Prostate gland (tissue), 2 donors: ENCODE results near the gene IGF2BP3. TPM values are rescaled to one million over a fixed set of nuclear protein-coding genes. Genes with fewer than 3 reads are reported as not detected.

Source experiments
- DNase-seq: peaks from one replicate; pipeline ENCODE4 v3.0.0-alpha.2; 2019; ENCODE audit warnings: low spot score
- H3K27ac ChIP-seq, 2 donors: fragments of 200-600 bp; sonication (generic); 2 replicates each; pipeline ENCODE4 v1.5.1; 2017 to 2019
- H3K27me3 ChIP-seq: fragments of 200-600 bp; sonication (generic); replicated peaks from 2 replicates; pipeline ENCODE4 v1.5.1; 2019; ENCODE audit not compliant: insufficient read depth
- H3K36me3 ChIP-seq, 2 donors: fragments of 200-600 bp; sonication (generic); 1 replicate in 1 of 2; 2 replicates in 1 of 2; pipeline versions ENCODE4 v1.5.1 to v1.8.1; 2017 to 2019
- H3K4me1 ChIP-seq: fragments of 200-600 bp; sonication (generic); replicated peaks from 2 replicates; pipeline ENCODE4 v1.5.1; 2019
- H3K4me3 ChIP-seq, 2 donors: fragments of 200-600 bp; sonication (generic); 2 replicates each; pipeline ENCODE4 v1.5.1; 2017 to 2019
- H3K9me3 ChIP-seq: fragments of 200-600 bp; sonication (generic); 2 replicates; pipeline ENCODE4 v1.5.1; 2017
- POLR2A ChIP-seq: fragments of 450-650 bp; IDR thresholded peaks from one replicate; pipeline ENCODE4 v1.6.1; 2016; ENCODE audit warnings: antibody characterized with exemption, mild to moderate bottlenecking
- POLR2AphosphoS5 ChIP-seq: sonication (generic); formaldehyde crosslinking; IDR thresholded peaks from one replicate; pipeline ENCODE4 v1.6.1; 2017; ENCODE audit warnings: antibody characterized with exemption
- WGBS: methylation state at CpG from one replicate; pipeline ENCODE4 v1.1.5; 2018; 5-methylcytosine and 5-hydroxymethylcytosine counted together
- intact Hi-C: fragments of 100-400 bp; cut with DNase I; formaldehyde crosslinking; loops from one replicate; pipeline ENCODE4 v1.14.2; 2022
- total RNA-seq, 2 donors: library from RNA; depleted of rRNA; stranded (reverse); fragments of >200 nt; gene quantifications; one replicate each; pipeline ENCODE4 v1.1.0, GENCODE V29; 2016
- TF ChIP-seq, protein P1 (sequence below), 4 experiments: fragments of 200-600 bp in 2 of 4; fragments of 450-650 bp in 2 of 4; sonication (generic) in 2 of 4; IDR thresholded peaks; 1 replicate in 3 of 4; 2 replicates in 1 of 4; pipeline ENCODE4 v1.5.1; 2016 to 2019; ENCODE audit warnings: antibody characterized with exemption in 4 of 4, mild to moderate bottlenecking in 2 of 4, moderate library complexity in 2 of 4

Gene IGF2BP3
- total RNA-seq, 2 donors from 2014 or later: 9.6 TPM; not detected in 1

DNA sequence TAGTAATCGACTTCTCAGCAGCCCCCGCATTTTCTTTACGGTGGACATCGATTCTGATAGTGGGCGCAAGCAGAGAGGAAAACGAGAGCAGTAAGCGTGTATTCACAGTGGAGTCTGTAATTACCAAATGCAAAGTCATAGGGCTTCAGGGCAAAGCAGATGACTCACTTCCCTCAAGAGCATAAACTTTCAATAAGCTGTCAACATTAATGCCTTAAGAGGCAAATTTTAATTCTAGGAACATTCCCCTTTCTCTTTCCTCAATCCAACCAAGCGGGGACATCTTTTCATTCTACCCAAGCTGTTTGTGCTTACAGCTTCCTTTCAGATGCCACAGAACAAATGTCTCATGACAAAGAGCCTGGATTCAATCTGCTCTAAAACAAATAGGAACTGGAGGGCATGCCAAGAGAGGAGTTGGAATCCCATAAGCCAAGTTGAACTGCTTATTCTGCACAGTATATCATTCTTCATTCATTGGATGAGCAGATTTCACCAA lies 122.6 kb downstream of the IGF2BP3 start:
- H3K9me3 ChIP-seq: no peaks in the 10 kb centered on the region
- WGBS: 72% methylated on average over 8 of the region's 8 CpGs
- DNase-seq: no peak
- no peaks in the 10 kb centered on the region for H3K4me1 ChIP-seq
- TF ChIP-seq POLR2A (no peak), POLR2AphosphoS5 (no peak)
- TF ChIP-seq, protein P1, sequence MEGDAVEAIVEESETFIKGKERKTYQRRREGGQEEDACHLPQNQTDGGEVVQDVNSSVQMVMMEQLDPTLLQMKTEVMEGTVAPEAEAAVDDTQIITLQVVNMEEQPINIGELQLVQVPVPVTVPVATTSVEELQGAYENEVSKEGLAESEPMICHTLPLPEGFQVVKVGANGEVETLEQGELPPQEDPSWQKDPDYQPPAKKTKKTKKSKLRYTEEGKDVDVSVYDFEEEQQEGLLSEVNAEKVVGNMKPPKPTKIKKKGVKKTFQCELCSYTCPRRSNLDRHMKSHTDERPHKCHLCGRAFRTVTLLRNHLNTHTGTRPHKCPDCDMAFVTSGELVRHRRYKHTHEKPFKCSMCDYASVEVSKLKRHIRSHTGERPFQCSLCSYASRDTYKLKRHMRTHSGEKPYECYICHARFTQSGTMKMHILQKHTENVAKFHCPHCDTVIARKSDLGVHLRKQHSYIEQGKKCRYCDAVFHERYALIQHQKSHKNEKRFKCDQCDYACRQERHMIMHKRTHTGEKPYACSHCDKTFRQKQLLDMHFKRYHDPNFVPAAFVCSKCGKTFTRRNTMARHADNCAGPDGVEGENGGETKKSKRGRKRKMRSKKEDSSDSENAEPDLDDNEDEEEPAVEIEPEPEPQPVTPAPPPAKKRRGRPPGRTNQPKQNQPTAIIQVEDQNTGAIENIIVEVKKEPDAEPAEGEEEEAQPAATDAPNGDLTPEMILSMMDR (IDR thresholded peaks at IDR 0.05): no peak
- intact Hi-C loops: no loop called here
- no peak overlapping the region for H3K4me3 ChIP-seq
- H3K27ac ChIP-seq: no peak overlapping the region
- no peaks in the 10 kb centered on the region for H3K27me3 ChIP-seq
- no peaks in the 10 kb centered on the region for H3K36me3 ChIP-seq

DNA sequence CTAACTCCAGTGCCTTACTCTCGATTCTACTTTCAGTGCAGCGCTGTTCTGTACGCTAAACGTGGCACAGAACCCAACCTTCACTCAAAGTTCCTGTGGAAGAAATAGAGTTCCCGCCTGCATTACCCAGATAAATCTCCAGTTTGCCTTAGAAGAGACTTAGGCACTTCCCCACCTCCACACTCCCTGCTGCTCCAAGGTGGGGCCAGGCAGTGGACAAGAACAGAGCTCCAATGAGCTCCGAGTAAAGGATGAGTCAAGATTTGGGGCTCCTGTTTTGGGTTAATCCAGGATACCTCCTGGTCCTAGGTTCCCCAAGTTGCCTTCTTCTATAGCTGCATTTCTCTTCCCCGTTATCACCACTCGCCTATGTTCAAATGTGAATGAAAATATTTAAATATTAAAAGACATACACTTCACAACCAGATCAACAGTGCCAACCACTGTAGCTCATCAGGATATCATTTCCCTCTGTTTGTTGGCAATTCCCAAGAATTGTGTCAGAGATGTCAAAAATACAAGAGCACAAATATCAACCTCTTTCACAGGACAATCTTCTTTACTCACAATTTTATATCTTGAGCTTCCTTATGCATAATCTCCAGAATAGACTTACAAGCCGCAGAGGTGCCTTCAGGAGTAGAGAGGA lies 123.1 kb downstream of the IGF2BP3 start:
- intact Hi-C loops: no loop called here
- H3K27ac ChIP-seq: no peak overlapping the region
- 93% methylated on average over 9 of the region's 9 CpGs for WGBS
- no peaks in the 10 kb centered on the region for H3K9me3 ChIP-seq
- H3K36me3 ChIP-seq: no peaks in the 10 kb centered on the region
- no peaks in the 10 kb centered on the region for H3K27me3 ChIP-seq
- no peaks in the 10 kb centered on the region for H3K4me1 ChIP-seq
- no peak for DNase-seq
- TF ChIP-seq, protein P1 (IDR thresholded peaks at IDR 0.05): no peak
- TF ChIP-seq POLR2A (no peak), POLR2AphosphoS5 (no peak)
- H3K4me3 ChIP-seq: no peak overlapping the region

DNA sequence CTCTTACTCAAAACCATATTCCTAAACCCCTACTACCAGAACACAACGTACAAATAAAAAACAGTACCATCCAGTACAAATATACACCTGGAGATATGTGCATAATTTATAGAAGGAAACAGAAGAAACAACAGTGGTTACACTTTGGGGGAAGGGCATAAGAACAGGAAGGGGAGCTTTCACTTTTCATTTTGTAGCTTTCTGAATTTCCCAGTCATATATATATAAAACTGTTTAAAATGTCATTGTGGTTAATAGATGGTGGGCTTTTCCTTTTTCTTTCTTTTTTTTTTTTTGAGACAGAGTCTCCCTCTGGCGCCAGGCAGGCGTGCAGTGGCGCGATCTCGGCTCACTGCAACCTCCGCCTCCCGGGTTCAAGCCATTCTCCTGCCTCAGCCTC lies 124.0 kb downstream of the IGF2BP3 start:
- Histone ChIP-seq H3K4me1 (no peaks in the 10 kb centered on the region), H3K9me3 (no peaks in the 10 kb centered on the region), H3K27ac (no peak overlapping the region), H3K36me3 (no peaks in the 10 kb centered on the region), H3K27me3 (no peaks in the 10 kb centered on the region), H3K4me3 (no peak overlapping the region)
- 77% methylated on average over 8 of the region's 8 CpGs for WGBS
- intact Hi-C loops: no loop called here
- TF ChIP-seq POLR2A (no peak), POLR2AphosphoS5 (no peak)
- TF ChIP-seq, protein P1 (IDR thresholded peaks at IDR 0.05): no peak
- DNase-seq: no peak

DNA sequence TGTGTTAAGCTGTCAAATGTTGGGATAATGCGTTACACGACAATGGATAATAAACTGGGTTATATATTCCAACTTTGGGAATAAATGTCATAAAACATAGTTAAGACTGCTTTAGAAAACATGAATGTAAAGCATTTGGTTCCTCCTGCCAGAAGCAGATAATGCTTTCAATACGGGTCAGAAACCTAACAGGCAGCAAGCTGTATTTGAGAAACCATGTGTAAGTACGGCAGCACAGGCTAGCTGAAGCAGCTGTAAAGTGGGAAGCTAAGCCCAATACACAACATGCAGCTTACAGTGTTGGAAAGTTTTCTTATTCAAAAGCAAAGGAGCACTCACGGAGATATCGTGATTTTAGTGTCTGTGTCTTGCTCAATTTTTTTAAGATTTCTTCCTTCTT lies 124.7 kb downstream of the IGF2BP3 start:
- Histone ChIP-seq H3K27me3 (no peaks in the 10 kb centered on the region), H3K4me1 (no peaks in the 10 kb centered on the region), H3K36me3 (no peaks in the 10 kb centered on the region), H3K9me3 (no peaks in the 10 kb centered on the region), H3K27ac (no peak overlapping the region), H3K4me3 (no peak overlapping the region)
- 46% methylated on average over 6 of the region's 6 CpGs for WGBS
- intact Hi-C loops: no loop called here
- TF ChIP-seq, protein P1 (IDR thresholded peaks at IDR 0.05): no peak
- TF ChIP-seq POLR2A (no peak), POLR2AphosphoS5 (no peak)
- DNase-seq: no peak

- H3K4me3 ChIP-seq: no peak overlapping the region
- no peaks in the 10 kb centered on the region for H3K4me1 ChIP-seq
- intact Hi-C loops: no loop called here
- no peaks in the 10 kb centered on the region for H3K27me3 ChIP-seq
- H3K9me3 ChIP-seq: no peaks in the 10 kb centered on the region
- H3K27ac ChIP-seq: no peak overlapping the region
- no peaks in the 10 kb centered on the region for H3K36me3 ChIP-seq
- no peak for DNase-seq
- TF ChIP-seq POLR2A: no peak
- no peak for TF ChIP-seq POLR2AphosphoS5
- TF ChIP-seq, protein P1 (IDR thresholded peaks at IDR 0.05): no peak
- WGBS: 84% methylated on average over 9 of the region's 9 CpGs
Measured at GRCh38 chr7:23343806-23344475, 126.3 kb downstream of the IGF2BP3 start.
